ENCODE results near the gene EFCAB5. TPM values are rescaled to one million over a fixed set of nuclear protein-coding genes. Genes with fewer than 3 reads are reported as not detected.
A peak's percentile ranks its signal among the peaks of the same experiment; 100 is the strongest.
"Not testable (repeated sequence)": the region's sequence is repeated elsewhere in the genome, so short reads cannot be mapped to it uniquely, and the experiment has no call there.

EFCAB5 gene
- total and polyA plus RNA-seq, 7 experiments from 2014 or later: 0.25 to 2.4 (median 1.0) TPM; not detected in 1

GRCh38 chr17:29931231-29931932 lies 10.1 kb upstream of the EFCAB5 start:
- peaks cover 0 to 12% (median 0%) of the 10 kb centered on the region in 3 experiments for H3K36me3 ChIP-seq (ENCODE audit: control insufficient read depth in 2 of 3, insufficient read depth in 3 of 3, low read length in 3 of 3)
- Mint-ChIP-seq H3K27me3 (peaks cover 0 to 2% (median 0%) of the 10 kb centered on the region in 5 donors), H3K4me3 (no peak overlapping the region), H3K27ac (no peak overlapping the region), H3K36me3 (peaks cover 0 to 5% (median 0%) of the 10 kb centered on the region in 5 donors), H3K9me3 (peaks cover 0 to 3% (median 0%) of the 10 kb centered on the region in 11 donors), H3K4me1 (peaks cover 24 to 35% (median 27%) of the 10 kb centered on the region in 7 donors)
- CTCF ChIA-PET: interaction anchor here (0.6 to 5.5 kb wide), 43 partner anchors 8 to 1578 kb away, joined by 3 to 196 read pairs (median 4); partner anchors contain the start of genes ANKRD13B and EFCAB5
- peaks cover 13 to 25% of the 10 kb centered on the region in 2 donors for H3K4me1 ChIP-seq (ENCODE audit: control insufficient read depth in 2 of 2, insufficient read depth in 2 of 2, low read length in 2 of 2)
- DNase-seq (peak; percentile 29 to 89 (median 78)), ATAC-seq (peak; percentile 84)
- no peaks in the 10 kb centered on the region for H3K9me3 ChIP-seq (ENCODE audit: control insufficient read depth in 2 of 3, low read length in 3 of 3)
- peak overlapping the region; percentile 81 for H3K4me3 ChIP-seq (ENCODE audit: low read length)
- peak overlapping the region; percentile 85 for H3K27ac ChIP-seq (ENCODE audit: low read depth, low read length)
- POLR2A ChIA-PET: interaction anchor here (0.6 to 3.3 kb wide), 19 partner anchors 9 to 359 kb away, joined by 3 to 64 read pairs (median 4); partner anchors contain the start of gene EFCAB5
- no peaks in the 10 kb centered on the region for H3K27me3 ChIP-seq (ENCODE audit: control insufficient read depth in 2 of 2, insufficient read depth in 2 of 2, low read length in 2 of 2)
- intact Hi-C loops (cut with micrococcal nuclease): loop anchor here (1.0 to 5.0 kb wide), 15 partner anchors 63 to 539 kb away; partner anchors contain the start of genes TP53I13 (in 2 of the 2), ABHD15 (in 1 of the 2) and TAOK1 (in 1 of the 2)

GRCh38 chr17:29933379-29933778 lies 8.1 kb upstream of the EFCAB5 start:
- Histone ChIP-seq H3K27me3 (ENCODE audit: control insufficient read depth in 2 of 2, insufficient read depth in 2 of 2, low read length in 2 of 2) (no peaks in the 10 kb centered on the region), H3K4me3 (ENCODE audit: low read length) (no peak overlapping the region), H3K36me3 (ENCODE audit: control insufficient read depth in 2 of 3, insufficient read depth in 3 of 3, low read length in 3 of 3) (peaks cover 0 to 12% (median 0%) of the 10 kb centered on the region in 3 experiments), H3K27ac (ENCODE audit: low read depth, low read length) (no peak overlapping the region), H3K9me3 (ENCODE audit: control insufficient read depth in 2 of 3, low read length in 3 of 3) (no peaks in the 10 kb centered on the region), H3K4me1 (ENCODE audit: control insufficient read depth in 2 of 2, insufficient read depth in 2 of 2, low read length in 2 of 2) (peaks cover 12 to 15% of the 10 kb centered on the region in 2 donors)
- POLR2A ChIA-PET: no interaction called here
- Mint-ChIP-seq H3K4me1 (peaks cover 7 to 15% (median 11%) of the 10 kb centered on the region in 7 donors), H3K27me3 (peaks cover 0 to 2% (median 0%) of the 10 kb centered on the region in 5 donors), H3K36me3 (peaks cover 0 to 1% (median 0%) of the 10 kb centered on the region in 5 donors), H3K9me3 (peaks cover 0 to 3% (median 0%) of the 10 kb centered on the region in 11 donors), H3K4me3 (no peak overlapping the region), H3K27ac (peak overlapping the region in 5 of 9 donors; percentile 4 to 70 (median 52))
- no peak for DNase-seq
- intact Hi-C loops (cut with micrococcal nuclease): loop anchor here (5.0 kb wide), 6 partner anchors 89 to 541 kb away; partner anchors contain the start of genes ABHD15 (in 1 of the 2), TAOK1 (in 1 of the 2) and TP53I13 (in 1 of the 2)
- CTCF ChIA-PET: interaction anchor here (1.2 to 5.5 kb wide), 2 partner anchors 65 to 125 kb away, joined by 3 to 196 read pairs; no protein-coding TSS in a partner anchor
- no peak for ATAC-seq

GRCh38 chr17:29935909-29936308 lies 5.5 kb upstream of the EFCAB5 start:
- POLR2A ChIA-PET; H3K27ac ChIP-seq (ENCODE audit: low read depth, low read length); ATAC-seq; DNase-seq; H3K4me3 ChIP-seq (ENCODE audit: low read length); H3K4me1 ChIP-seq (ENCODE audit: control insufficient read depth in 2 of 2, insufficient read depth in 2 of 2, low read length in 2 of 2); H3K27me3 Mint-ChIP-seq; H3K9me3 ChIP-seq (ENCODE audit: control insufficient read depth in 2 of 3, low read length in 3 of 3); H3K36me3 ChIP-seq (ENCODE audit: control insufficient read depth in 2 of 3, insufficient read depth in 3 of 3, low read length in 3 of 3); intact Hi-C loops (cut with micrococcal nuclease); H3K36me3 Mint-ChIP-seq; H3K4me3 Mint-ChIP-seq; H3K27me3 ChIP-seq (ENCODE audit: control insufficient read depth in 2 of 2, insufficient read depth in 2 of 2, low read length in 2 of 2); H3K9me3 Mint-ChIP-seq; H3K27ac Mint-ChIP-seq: not testable (repeated sequence)
- CTCF ChIA-PET: interaction anchor here (0.6 kb wide), 1 partner anchor 1542 kb away, joined by 3 read pairs; no protein-coding TSS in a partner anchor
- H3K4me1 Mint-ChIP-seq: peaks cover 0 to 12% (median 0%) of the 10 kb centered on the region in 7 donors

- ChIA-PET POLR2A (no interaction called here), CTCF (no interaction called here)
- Histone ChIP-seq H3K36me3 (ENCODE audit: control insufficient read depth in 2 of 3, insufficient read depth in 3 of 3, low read length in 3 of 3) (no peaks in the 10 kb centered on the region), H3K9me3 (ENCODE audit: control insufficient read depth in 2 of 3, low read length in 3 of 3) (no peaks in the 10 kb centered on the region), H3K4me3 (ENCODE audit: low read length) (no peak overlapping the region), H3K4me1 (ENCODE audit: control insufficient read depth in 2 of 2, insufficient read depth in 2 of 2, low read length in 2 of 2) (peaks cover 0 to 3% of the 10 kb centered on the region in 2 donors), H3K27ac (ENCODE audit: low read depth, low read length) (no peak overlapping the region), H3K27me3 (ENCODE audit: control insufficient read depth in 2 of 2, insufficient read depth in 2 of 2, low read length in 2 of 2) (no peaks in the 10 kb centered on the region)
- Mint-ChIP-seq H3K27me3 (peaks cover 0 to 4% (median 0%) of the 10 kb centered on the region in 5 donors), H3K27ac (no peak overlapping the region), H3K4me1 (peaks cover 0 to 12% (median 0%) of the 10 kb centered on the region in 7 donors), H3K9me3 (peaks cover 0 to 3% (median 0%) of the 10 kb centered on the region in 11 donors), H3K36me3 (no peaks in the 10 kb centered on the region), H3K4me3 (no peak overlapping the region)
- ATAC-seq: no peak
- DNase-seq: no peak
- intact Hi-C loops (cut with micrococcal nuclease): no loop called here
Observed at GRCh38 chr17:29936724-29937123, 4.7 kb upstream of the EFCAB5 start.

DNA sequence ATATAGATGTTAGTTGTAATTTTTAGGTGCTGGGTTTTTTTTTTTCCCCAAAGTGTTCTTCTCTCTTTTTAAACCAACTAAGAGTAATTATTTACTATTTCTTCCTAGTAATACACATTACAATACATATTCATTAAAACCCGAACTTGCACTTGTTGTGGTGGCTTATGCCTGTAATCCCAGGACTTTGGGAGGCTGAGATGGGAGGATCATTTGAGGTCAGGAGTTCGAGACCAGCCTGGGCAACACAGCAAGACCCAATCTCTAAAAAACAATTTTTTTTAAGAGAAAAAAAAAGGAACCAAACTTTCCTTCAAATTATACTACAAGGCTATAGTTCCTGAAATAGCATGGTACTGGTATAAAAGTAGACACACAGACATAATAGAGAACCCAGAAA lies 3.8 kb downstream of the EFCAB5 start:
- Mint-ChIP-seq H3K36me3 (peaks cover 0 to 6% (median 0%) of the 10 kb centered on the region in 5 donors), H3K27ac (no peak overlapping the region), H3K4me3 (no peak overlapping the region), H3K4me1 (peaks cover 0 to 9% (median 8%) of the 10 kb centered on the region in 7 donors), H3K9me3 (peaks cover 0 to 4% (median 0%) of the 10 kb centered on the region in 11 donors), H3K27me3 (peaks cover 0 to 6% (median 0%) of the 10 kb centered on the region in 5 donors)
- H3K27ac ChIP-seq (ENCODE audit: low read depth, low read length): no peak overlapping the region
- POLR2A ChIA-PET: no interaction called here
- no peaks in the 10 kb centered on the region for H3K9me3 ChIP-seq (ENCODE audit: control insufficient read depth in 2 of 3, low read length in 3 of 3)
- H3K27me3 ChIP-seq (ENCODE audit: control insufficient read depth in 2 of 2, insufficient read depth in 2 of 2, low read length in 2 of 2): no peaks in the 10 kb centered on the region
- H3K4me3 ChIP-seq (ENCODE audit: low read length): no peak overlapping the region
- ATAC-seq: no peak
- no peaks in the 10 kb centered on the region for H3K4me1 ChIP-seq (ENCODE audit: control insufficient read depth in 2 of 2, insufficient read depth in 2 of 2, low read length in 2 of 2)
- CTCF ChIA-PET: no interaction called here
- H3K36me3 ChIP-seq (ENCODE audit: control insufficient read depth in 2 of 3, insufficient read depth in 3 of 3, low read length in 3 of 3): no peaks in the 10 kb centered on the region
- no peak for DNase-seq
- intact Hi-C loops (cut with micrococcal nuclease): no loop called here

GRCh38 chr17:29948448-29949215 lies 7.2 kb downstream of the EFCAB5 start:
- ATAC-seq: peak; percentile 62

More at GRCh38 chr17:29948448-29949215, 7.2 kb downstream of the EFCAB5 start:
- Mint-ChIP-seq H3K36me3 (peaks cover 3 to 9% (median 4%) of the 10 kb centered on the region in 5 donors), H3K9me3 (peaks cover 0 to 12% (median 6%) of the 10 kb centered on the region in 11 donors), H3K4me3 (no peak overlapping the region), H3K27me3 (peaks cover 0 to 3% (median 0%) of the 10 kb centered on the region in 5 donors), H3K4me1 (peaks cover 0 to 9% (median 8%) of the 10 kb centered on the region in 7 donors), H3K27ac (no peak overlapping the region)
- H3K27ac ChIP-seq (ENCODE audit: low read depth, low read length): no peak overlapping the region
- H3K27me3 ChIP-seq (ENCODE audit: control insufficient read depth in 2 of 2, insufficient read depth in 2 of 2, low read length in 2 of 2): no peaks in the 10 kb centered on the region
- ChIA-PET CTCF (no interaction called here), POLR2A (no interaction called here)
- no peaks in the 10 kb centered on the region for H3K9me3 ChIP-seq (ENCODE audit: control insufficient read depth in 2 of 3, low read length in 3 of 3)
- intact Hi-C loops (cut with micrococcal nuclease): no loop called here
- DNase-seq: no peak
- no peaks in the 10 kb centered on the region for H3K4me1 ChIP-seq (ENCODE audit: control insufficient read depth in 2 of 2, insufficient read depth in 2 of 2, low read length in 2 of 2)
- no peaks in the 10 kb centered on the region for H3K36me3 ChIP-seq (ENCODE audit: control insufficient read depth in 2 of 3, insufficient read depth in 3 of 3, low read length in 3 of 3)
- no peak overlapping the region for H3K4me3 ChIP-seq (ENCODE audit: low read length)

Measured in naive thymus-derived CD4-positive, alpha-beta T cell (primary cell).